ENCODE measurements around the gene CUX1. TPM values are rescaled to one million over a fixed set of nuclear protein-coding genes. Genes with fewer than 3 reads are reported as not detected.
A peak's percentile ranks its signal among the peaks of the same experiment; 100 is the strongest.

CUX1 gene
- total RNA-seq, 3 donors from 2014 or later, result 35.1 to 54.4 (median 41.1) TPM

- H3K9me3 ChIP-seq, result no peaks in the 10 kb centered on the region
- H3K36me3 ChIP-seq, result no peaks in the 10 kb centered on the region
- peak overlapping the region; percentile 70 to 93 (median 87) for H3K4me3 ChIP-seq
- H3K4me1 ChIP-seq, result no peaks in the 10 kb centered on the region
- DNase-seq (ENCODE audit: low spot score in 2 of 2), result no peak
- H3K27ac ChIP-seq, result no peak overlapping the region
- peaks cover 0 to 31% of the 10 kb centered on the region in 2 donors for H3K27me3 ChIP-seq
- intact Hi-C loops (cut with DNase I; ENCODE audit: low total_unique reads), result no loop called here
- TF ChIP-seq POLR2A (IDR thresholded peaks at IDR 0.05) (no peak), CTCF (IDR thresholded peaks at IDR 0.05) (no peak), POLR2AphosphoS5 (IDR thresholded peaks at IDR 0.05) (no peak)
Observed at GRCh38 chr7:101813402-101814019, 3.9 kb upstream of the CUX1 start.

GRCh38 chr7:101814081-101814990 lies 3.1 kb upstream of the CUX1 start:
- H3K27me3 ChIP-seq, result peaks cover 0 to 31% of the 10 kb centered on the region in 2 donors
- TF ChIP-seq CTCF (IDR thresholded peaks at IDR 0.05) (peak in 1 of 3 donors; percentile 51), POLR2A (IDR thresholded peaks at IDR 0.05) (no peak)
- H3K4me3 ChIP-seq, result peak overlapping the region; percentile 70 to 93 (median 87)
- no peaks in the 10 kb centered on the region for H3K4me1 ChIP-seq
- no peaks in the 10 kb centered on the region for H3K9me3 ChIP-seq
- H3K36me3 ChIP-seq, result no peaks in the 10 kb centered on the region
- peak overlapping the region in 1 of 2 donors; percentile 27 for H3K27ac ChIP-seq
- intact Hi-C loops (cut with DNase I; ENCODE audit: low total_unique reads), result no loop called here
- DNase-seq (ENCODE audit: low spot score in 2 of 2), result no peak

GRCh38 chr7:101814991-101815825 lies 2.2 kb upstream of the CUX1 start:
- H3K9me3 ChIP-seq, result no peaks in the 10 kb centered on the region
- DNase-seq (ENCODE audit: low spot score in 2 of 2), result peak in 1 of 2 donors; percentile 19
- H3K27me3 ChIP-seq, result peaks cover 0 to 23% of the 10 kb centered on the region in 2 donors
- intact Hi-C loops (cut with DNase I; ENCODE audit: low total_unique reads), result no loop called here
- H3K4me1 ChIP-seq, result no peaks in the 10 kb centered on the region
- H3K27ac ChIP-seq, result peak overlapping the region in 1 of 2 donors; percentile 84
- no peaks in the 10 kb centered on the region for H3K36me3 ChIP-seq
- TF ChIP-seq POLR2A (IDR thresholded peaks at IDR 0.05) (no peak), POLR2AphosphoS5 (IDR thresholded peaks at IDR 0.05) (no peak), CTCF (IDR thresholded peaks at IDR 0.05) (no peak)
- peak overlapping the region; percentile 70 to 93 (median 87) for H3K4me3 ChIP-seq

- Histone ChIP-seq H3K4me3 (peak overlapping the region; percentile 70 to 93 (median 87)), H3K27ac (peak overlapping the region in 1 of 2 donors; percentile 84), H3K4me1 (no peaks in the 10 kb centered on the region), H3K36me3 (no peaks in the 10 kb centered on the region), H3K9me3 (no peaks in the 10 kb centered on the region), H3K27me3 (peaks cover 0 to 18% of the 10 kb centered on the region in 2 donors)
- intact Hi-C loops (cut with DNase I; ENCODE audit: low total_unique reads), result no loop called here
- TF ChIP-seq POLR2A (IDR thresholded peaks at IDR 0.05) (no peak), POLR2AphosphoS5 (IDR thresholded peaks at IDR 0.05) (no peak), CTCF (IDR thresholded peaks at IDR 0.05) (no peak)
- peak in 1 of 2 donors; percentile 36 for DNase-seq (ENCODE audit: low spot score in 2 of 2)
Observed at GRCh38 chr7:101815826-101816594, 1.4 kb upstream of the CUX1 start.

All from breast epithelium (tissue), 4 donors.